HEK293T (cell line): ENCODE data around the gene GCNT1.

Experiments
- ARNT ChIP-seq: fragments of 450-650 bp; IDR thresholded peaks from 2 replicates; pipeline ENCODE4 v1.6.1; 2017; ENCODE audit warnings: mild to moderate bottlenecking
- BHLHE40 ChIP-seq: fragments of 450-650 bp; IDR thresholded peaks from 2 replicates; pipeline ENCODE4 v1.6.1; 2016; ENCODE audit warnings: mild to moderate bottlenecking, moderate library complexity, borderline replicate concordance
- CTBP1 ChIP-seq: fragments of 450-650 bp; IDR thresholded peaks from 2 replicates; pipeline ENCODE4 v1.6.1; 2016; ENCODE audit warnings: borderline replicate concordance
- ELF4 ChIP-seq: fragments of 450-650 bp; IDR thresholded peaks from 2 replicates; pipeline ENCODE4 v1.6.1; 2017; ENCODE audit warnings: antibody characterized with exemption
- FOXA1 ChIP-seq: fragments of 450-650 bp; IDR thresholded peaks from 2 replicates; pipeline ENCODE4 v1.6.1; 2016; ENCODE audit warnings: mild to moderate bottlenecking
- FOXK2 ChIP-seq: fragments of 450-650 bp; IDR thresholded peaks from 2 replicates; pipeline ENCODE4 v1.6.1; 2016; ENCODE audit warnings: mild to moderate bottlenecking
- FOXM1 ChIP-seq: fragments of 450-650 bp; IDR thresholded peaks from 2 replicates; pipeline ENCODE4 v1.6.1; 2017; ENCODE audit warnings: mild to moderate bottlenecking, borderline replicate concordance
- HDGF ChIP-seq: fragments of 450-650 bp; IDR thresholded peaks from 2 replicates; pipeline ENCODE4 v1.6.1; 2017; ENCODE audit warnings: antibody characterized with exemption, borderline replicate concordance
- L3MBTL2 ChIP-seq: fragments of 450-650 bp; conservative IDR thresholded peaks from 2 replicates; pipeline ENCODE4 v1.6.1; 2016; ENCODE audit warnings: mild to moderate bottlenecking
- PKNOX1 ChIP-seq: fragments of 450-650 bp; IDR thresholded peaks from 2 replicates; pipeline ENCODE4 v1.6.1; 2016
- SP1 ChIP-seq: fragments of 450-650 bp; IDR thresholded peaks from 2 replicates; pipeline ENCODE4 v1.6.1; 2017
- SUZ12 ChIP-seq: fragments of 450-650 bp; IDR thresholded peaks from 2 replicates; pipeline ENCODE4 v1.6.1; 2016; ENCODE audit warnings: mild to moderate bottlenecking
- TARDBP ChIP-seq: fragments of 450-650 bp; IDR thresholded peaks from 2 replicates; pipeline ENCODE4 v1.6.1; 2016
- ZNF384 ChIP-seq: fragments of 450-650 bp; IDR thresholded peaks from 2 replicates; pipeline ENCODE4 v1.6.1; 2016

DNA sequence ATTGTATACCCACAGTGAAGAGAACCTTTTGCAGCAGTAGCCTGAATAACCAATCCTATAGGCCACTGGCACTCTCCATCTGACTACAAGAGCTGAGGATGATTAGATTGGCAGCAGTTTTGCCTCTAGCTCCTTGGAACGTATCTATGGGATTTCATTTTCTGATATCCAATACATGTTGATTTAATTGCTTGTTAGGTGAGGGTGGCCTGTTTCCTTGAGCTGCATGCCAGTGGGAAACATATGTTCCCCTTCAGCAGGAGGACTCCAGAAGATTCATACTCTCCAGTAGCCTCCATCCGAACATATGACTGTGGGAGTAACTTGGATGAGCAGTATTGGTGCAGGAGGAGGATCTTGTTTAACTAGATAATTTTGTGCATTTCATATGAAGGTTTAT, 51.5 kb downstream of the GCNT1 start:
- no peak for TF ChIP-seq SP1
- TF ChIP-seq L3MBTL2 = no peak
- TF ChIP-seq FOXK2 = no peak
- TF ChIP-seq TARDBP = no peak
- no peak for TF ChIP-seq CTBP1
- no peak for TF ChIP-seq FOXM1
- TF ChIP-seq SUZ12 = no peak
- TF ChIP-seq BHLHE40 = no peak
- TF ChIP-seq ZNF384 = no peak
- TF ChIP-seq PKNOX1 = no peak
- TF ChIP-seq ARNT = no peak
- no peak for TF ChIP-seq FOXA1
- TF ChIP-seq HDGF = no peak
- TF ChIP-seq ELF4 = no peak
